GM12865 (cell line): ENCODE data around the gene LRRC37B.
A peak's percentile ranks its signal among the peaks of the same experiment; 100 is the strongest.
"Not testable (repeated sequence)": the region's sequence is repeated elsewhere in the genome, so short reads cannot be mapped to it uniquely, and the experiment has no call there.

Experiments used
- DNase-seq: peaks from one replicate; pipeline ENCODE4 v3.0.0; 2010; ENCODE audit warnings: low read depth
- H3K4me3 ChIP-seq: 2 replicates; pipeline ENCODE4 v1.5.1; 2011; ENCODE audit warnings: mild to moderate bottlenecking, low read depth, low read length, control low read depth
- CTCF ChIP-seq: IDR thresholded peaks from 2 replicates; pipeline ENCODE4 v1.5.1; 2011; ENCODE audit warnings: low read length, control low read depth, low read depth, inconsistent platforms; ENCODE audit not compliant: insufficient read depth; ENCODE audit errors: missing control alignments

The LRRC37B gene

DNA sequence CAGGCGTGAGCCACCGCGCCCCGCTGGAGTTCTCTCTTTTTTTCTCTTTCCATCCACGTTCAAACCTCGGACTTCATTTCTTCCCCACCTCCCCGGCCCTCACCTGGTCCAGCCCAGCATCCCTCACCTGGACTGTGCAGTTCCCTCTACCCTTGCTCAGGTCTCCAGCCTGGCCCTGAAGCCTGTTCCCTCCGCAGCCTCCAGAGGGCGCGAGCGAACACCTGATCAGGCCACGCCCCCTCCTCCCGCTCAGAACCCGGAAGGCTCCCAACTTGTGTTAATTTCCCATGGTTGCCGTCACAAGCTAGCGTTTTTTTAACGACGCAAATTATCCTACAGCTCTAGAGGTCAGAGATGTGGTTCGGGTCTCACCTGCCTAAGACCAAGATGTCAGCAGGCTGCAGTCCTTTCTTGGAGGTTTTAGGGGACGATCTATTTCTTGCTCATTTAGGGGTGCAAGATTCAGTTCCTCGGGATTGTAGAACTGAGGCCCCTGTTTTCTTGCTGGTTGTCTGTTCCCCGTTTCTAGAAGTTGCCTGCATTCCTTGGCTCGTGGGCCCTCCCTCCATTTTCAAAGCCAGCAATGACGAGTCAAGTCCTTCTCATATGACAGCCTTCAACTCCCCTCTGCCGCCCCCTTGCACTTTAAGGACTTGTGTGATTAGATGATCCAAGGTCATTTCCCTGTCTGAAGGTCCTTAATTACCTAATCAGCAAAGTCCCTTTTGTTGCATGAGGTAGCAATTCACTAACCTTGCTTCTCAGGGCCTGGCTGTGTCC, 59.9 kb downstream of the LRRC37B start:
- not testable (repeated sequence) for DNase-seq
- H3K4me3 ChIP-seq: peak overlapping the region; percentile 28; the same call in 1 of the 2 replicates
- TF ChIP-seq CTCF: peak; percentile 37

GRCh38 chr17:32069067-32069466, 61.9 kb downstream of the LRRC37B start:
- not testable (repeated sequence) for H3K4me3 ChIP-seq, DNase-seq

GRCh38 chr17:32071961-32072360, 64.8 kb downstream of the LRRC37B start:
- H3K4me3 ChIP-seq, DNase-seq: not testable (repeated sequence)

DNA sequence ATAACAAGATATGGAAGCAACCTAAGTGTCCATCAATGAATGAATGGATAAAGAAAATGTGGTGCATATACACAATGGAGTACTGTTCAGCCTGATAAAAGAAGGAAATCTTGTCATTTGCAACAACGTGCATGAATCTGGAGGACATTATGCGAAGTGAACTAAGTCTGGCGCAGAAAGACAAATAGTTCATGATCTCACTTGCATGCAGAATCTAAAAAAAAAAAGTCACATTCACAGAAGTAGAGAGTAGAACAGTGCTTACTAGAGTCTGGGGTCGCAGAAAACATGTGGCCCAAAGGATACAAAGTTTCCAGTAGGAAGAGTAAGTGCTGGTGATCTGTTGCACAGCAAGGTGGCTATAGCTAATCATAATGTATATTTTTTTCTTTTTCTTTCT, 65.9 kb downstream of the LRRC37B start:
- DNase-seq: not testable (repeated sequence)

GRCh38 chr17:32079753-32080152, 72.6 kb downstream of the LRRC37B start:
- peak; percentile 95 for DNase-seq
- H3K4me3 ChIP-seq: peak overlapping the region; percentile 25

More for the DNA sequence above, 65.9 kb downstream of the LRRC37B start:
- not testable (repeated sequence) for H3K4me3 ChIP-seq

GRCh38 chr17:32083550-32083979, 76.4 kb downstream of the LRRC37B start:
- H3K4me3 ChIP-seq: peak overlapping the region; percentile 53
- not testable (repeated sequence) for DNase-seq

GRCh38 chr17:32084003-32084941, 77.1 kb downstream of the LRRC37B start:
- DNase-seq: not testable (repeated sequence)
- peak overlapping the region; percentile 53 for H3K4me3 ChIP-seq

DNA sequence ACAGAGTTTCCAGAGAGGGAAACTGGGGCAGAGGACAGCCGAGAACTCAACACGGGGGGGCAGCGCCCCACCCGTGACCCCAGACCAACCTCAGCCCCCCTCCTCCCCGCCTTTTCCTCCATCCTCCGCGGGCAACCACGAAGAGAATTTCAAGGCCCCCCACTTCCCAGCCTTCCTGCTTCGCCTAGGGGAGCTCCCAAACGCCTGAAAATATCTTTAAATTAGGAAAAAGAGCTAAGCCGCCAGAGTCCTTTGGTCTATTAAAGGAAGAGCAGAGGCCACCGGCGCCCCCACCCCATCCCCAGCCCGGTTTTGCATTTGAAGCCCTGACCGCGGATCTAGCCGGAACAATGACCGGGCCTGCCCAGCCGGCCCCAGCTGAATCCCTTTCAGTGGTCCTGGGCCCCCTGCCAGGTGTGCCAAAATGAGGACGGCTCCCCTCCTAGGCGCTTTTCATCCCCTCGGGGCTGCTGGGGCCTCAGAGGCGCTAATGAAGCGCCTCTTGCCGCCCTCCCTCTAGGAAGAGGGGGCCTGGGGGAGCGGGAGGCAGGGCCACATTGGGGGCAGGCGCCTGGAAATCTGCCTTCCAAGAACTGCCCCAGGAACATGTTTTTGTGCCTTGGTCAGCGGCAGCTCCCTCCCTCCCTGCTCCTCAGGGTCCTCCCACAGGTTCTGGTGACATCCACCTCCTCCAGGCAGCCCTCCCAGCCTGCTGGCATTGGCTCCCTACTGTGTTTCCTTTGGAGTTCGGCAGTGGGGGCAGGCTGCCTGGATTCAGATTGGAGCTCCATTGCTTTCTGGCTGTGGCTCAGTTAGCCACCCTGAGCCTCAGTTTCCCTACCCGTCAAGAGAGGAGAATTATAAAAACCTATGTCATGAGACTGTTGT, 78.0 kb downstream of the LRRC37B start:
- H3K4me3 ChIP-seq, DNase-seq: not testable (repeated sequence)

- not testable (repeated sequence) for DNase-seq
These were observed 79.7 kb downstream of the LRRC37B start for GRCh38 chr17:32086833-32087232.

DNA sequence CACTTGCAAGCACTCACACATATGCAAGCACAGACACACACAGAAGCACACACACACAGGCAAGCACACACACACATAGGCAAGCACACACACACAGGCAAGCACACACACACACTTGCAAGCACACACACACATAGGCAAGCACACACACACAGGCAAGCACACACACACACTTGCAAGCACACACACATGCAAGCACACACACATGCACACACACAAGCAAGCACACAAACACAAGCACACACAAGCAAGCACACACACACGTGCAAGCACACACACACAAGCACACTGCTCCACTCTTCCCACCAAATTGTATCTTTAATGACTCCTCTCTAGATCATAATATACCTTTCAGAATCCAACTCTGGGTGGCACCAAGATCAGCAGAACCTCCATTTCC, 84.9 kb downstream of the LRRC37B start:
- not testable (repeated sequence) for DNase-seq, H3K4me3 ChIP-seq

More at GRCh38 chr17:32086833-32087232, 79.7 kb downstream of the LRRC37B start:
- not testable (repeated sequence) for H3K4me3 ChIP-seq

DNA sequence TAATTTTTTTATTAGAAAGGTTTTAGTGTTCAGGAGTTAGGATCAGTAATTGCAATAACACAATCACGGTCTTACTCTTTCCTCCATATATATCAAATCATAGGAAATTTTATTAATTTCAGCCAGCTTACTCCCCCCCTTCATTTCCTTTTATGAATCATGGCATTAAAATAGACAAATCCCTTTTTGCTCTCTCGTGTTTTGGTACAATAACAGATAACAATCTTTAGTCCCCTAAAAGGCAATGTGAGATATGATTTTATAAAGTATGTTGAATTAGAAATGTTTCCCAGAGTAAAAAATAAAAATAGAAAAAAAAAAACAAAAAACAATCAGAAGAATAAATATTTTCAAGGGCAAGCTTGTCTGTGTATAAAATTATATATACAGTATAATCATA, 92.5 kb downstream of the LRRC37B start:
- H3K4me3 ChIP-seq: no peak overlapping the region
- DNase-seq: no peak
- no peak for TF ChIP-seq CTCF

GRCh38 chr17:32100323-32100722, 93.1 kb downstream of the LRRC37B start:
- not testable (repeated sequence) for DNase-seq, H3K4me3 ChIP-seq
